NCI-H2196 treated with DMSO at 0.1 percent for 48 hours (cell line): ENCODE measurements around the gene EXOC3L1.

Experiments
- DNase-seq: peaks from one replicate; lab custom pipeline; 2025; ENCODE audit not compliant: unreplicated experiment; lab: John Stamatoyannopoulos, UW

EXOC3L1 gene

DNA sequence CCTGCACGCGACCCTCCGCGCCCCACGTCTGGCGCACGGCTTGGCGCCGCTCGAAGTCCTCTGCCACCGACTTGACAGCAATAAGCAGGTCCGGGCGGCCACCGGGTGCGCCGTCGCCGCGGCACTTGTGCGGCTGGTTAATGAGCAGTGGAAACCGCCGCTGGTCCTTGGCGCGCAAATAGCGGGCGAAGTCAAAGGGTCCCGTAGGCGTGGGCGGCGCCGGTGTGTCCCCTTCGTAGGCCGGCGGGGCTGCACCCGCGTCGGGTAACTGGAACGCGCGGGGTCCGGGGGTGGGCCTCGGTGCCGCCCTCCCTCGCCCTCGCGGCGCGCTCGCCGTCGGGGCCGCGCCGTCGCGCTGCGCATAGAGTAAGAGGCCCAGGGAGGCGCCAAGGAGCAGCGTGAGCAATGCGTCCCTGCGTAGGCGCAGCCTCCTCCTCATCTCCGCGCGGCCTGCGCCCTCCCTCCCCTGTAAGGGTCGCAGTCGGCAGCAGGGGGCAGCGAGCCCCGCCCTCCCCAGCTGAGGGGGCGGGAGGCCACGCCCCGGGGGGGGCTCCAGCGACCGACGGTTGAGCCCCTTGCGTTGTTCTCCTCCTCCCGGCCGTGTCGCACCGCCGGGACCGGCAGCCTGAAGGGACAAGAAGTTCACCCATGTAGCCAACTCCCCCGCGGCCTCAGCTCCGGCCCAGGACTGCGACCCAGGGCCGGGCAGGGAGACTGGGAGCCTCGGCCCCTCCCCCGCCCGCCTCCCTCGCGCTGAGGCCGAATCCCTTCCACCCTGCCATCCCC, 39.7 kb downstream of the EXOC3L1 start:
- peak; percentile 24 for DNase-seq

GRCh38 chr16:67149276-67150046, 40.5 kb downstream of the EXOC3L1 start:
- no peak for DNase-seq

- DNase-seq, result no peak
Observed at GRCh38 chr16:67148656-67149275, 41.2 kb downstream of the EXOC3L1 start.

DNA sequence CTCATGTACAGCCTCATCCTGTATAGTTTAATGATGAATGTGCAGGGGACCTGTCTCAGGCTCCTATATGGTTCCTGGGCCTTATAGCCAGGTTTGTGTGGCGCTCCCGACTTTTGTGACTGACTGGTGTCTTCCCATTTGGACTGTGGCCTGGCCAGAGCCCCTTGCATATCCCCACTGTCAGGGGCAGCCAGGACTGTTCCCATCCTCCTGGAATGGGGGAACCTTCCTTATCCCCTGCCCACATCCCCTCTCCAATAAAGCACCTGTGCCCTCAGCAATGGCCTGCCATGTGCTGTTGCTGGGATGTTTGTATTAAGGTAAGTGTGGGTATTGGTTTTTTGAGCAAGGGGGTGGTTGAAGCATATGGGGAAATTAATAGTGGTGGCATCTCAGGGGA, 41.7 kb downstream of the EXOC3L1 start:
- DNase-seq, result no peak

GRCh38 chr16:67147437-67148140, 42.3 kb downstream of the EXOC3L1 start:
- DNase-seq, result no peak

DNA sequence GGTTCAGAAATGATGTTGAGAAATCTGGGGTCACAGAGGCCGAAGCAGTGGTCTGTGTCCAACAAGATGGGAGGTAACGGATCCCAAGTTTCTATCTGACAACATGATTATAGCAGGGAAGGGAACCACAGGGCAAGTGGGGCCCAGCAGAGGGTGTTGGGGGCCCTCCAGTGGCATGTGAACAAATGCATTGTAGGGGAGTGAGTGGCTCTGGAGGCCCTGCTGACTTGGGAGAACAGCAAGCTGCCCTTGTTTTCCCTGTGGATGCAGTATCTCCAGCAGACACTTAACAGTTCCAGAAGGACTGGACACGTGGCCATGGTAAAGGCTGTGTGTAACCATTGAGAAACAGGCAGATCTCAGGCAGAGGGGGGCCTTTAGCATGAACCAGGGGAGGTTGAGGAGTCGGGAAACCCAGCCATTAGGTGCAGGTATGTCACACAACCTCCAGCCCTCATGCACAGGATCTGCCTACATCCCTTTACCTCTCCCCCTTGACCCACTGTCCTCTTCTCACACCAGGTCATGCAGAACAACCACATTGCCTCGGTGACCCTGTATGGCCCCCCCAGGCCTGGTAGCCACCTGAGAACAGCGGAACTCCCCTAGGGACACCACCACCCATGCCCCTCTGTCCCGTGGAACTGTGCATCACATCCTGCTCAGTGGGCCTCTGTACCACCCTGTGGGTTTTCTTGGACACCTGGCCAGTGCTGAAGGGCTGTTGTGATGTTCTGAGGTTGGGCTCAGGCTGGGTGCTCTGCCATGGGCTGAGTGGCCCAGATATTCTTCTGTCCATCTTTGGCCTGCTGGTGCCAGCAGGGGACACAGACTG, 43.2 kb downstream of the EXOC3L1 start:
- no peak for DNase-seq

DNA sequence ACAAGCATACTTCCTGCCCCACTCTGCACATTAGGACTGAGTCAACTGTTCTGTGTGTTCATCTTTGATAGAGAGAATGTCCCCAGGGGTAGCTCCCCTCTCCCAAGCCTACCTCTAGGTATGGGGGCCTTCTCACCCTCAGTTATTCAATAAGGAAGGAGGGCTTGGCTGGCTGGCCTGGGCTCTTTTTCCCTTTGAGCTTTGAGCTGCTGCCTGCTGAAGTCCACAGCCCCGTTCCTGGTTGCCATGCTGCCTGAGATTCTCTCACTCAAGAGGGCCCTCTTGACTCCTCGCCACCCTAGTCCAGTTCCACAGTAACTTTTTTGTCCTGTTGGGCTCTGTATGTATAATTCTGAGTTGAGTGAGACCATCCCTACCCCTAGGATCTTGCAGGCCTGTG, 44.2 kb downstream of the EXOC3L1 start:
- no peak for DNase-seq

DNA sequence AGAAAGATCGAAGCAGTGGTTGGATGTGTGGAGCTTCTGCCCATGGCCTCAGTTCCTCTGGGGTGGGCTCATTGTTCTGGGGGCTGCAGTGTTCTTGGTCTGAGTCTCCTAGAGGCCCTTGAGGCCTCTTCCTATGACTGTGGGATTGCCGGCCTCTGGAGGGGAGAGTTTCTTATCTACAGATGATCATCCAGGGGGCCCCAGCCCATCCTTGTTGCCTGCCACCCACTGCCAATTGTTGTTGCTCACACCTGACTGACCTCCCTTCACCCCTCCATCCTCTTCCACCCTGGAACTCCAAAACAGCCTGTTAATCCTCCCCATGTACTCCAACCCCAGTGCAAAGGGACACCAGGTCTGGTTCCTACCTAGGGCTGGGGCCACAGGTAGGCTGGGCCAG, 45.0 kb downstream of the EXOC3L1 start:
- DNase-seq, result no peak

DNA sequence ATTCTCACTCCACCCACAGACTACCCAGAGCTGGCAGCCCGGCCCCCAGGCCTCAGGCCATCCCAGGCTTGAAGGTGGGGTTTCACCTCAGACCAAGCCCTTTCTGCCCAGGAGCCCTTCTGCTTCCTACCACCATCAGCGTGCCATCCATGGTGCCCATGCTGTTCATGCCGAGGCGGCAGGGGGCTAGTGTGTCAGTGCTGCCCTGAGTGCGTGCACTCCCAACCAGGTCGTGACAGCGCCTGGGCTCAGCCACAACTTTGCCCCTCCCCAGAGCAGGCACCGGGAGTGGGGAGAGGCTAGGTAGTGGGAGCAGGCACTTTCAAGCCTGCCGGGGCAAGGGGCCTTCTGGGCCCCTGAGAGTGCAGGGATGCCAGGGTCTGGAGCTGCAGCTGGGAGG, 47.6 kb downstream of the EXOC3L1 start:
- no peak for DNase-seq

DNA sequence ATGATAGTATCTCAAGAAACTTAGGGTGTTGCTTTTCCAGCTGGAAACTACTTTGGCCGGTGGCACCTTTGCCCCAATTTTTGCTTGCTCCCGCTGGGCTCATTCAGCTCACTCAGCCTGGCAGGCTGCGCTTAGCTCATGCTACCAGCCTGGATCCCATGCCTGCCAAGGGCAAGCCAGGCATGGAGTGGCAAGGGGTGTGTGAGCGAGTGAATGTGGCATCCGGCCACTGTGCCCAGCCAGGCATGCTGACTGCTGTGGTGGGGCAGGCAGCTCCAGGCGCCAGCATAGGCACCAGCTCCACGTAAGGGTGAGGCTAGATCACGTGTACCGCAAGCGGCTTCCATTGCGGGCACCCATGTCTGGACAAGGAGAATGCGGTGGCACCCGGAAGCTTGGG, 48.5 kb downstream of the EXOC3L1 start:
- no peak for DNase-seq

GRCh38 chr16:67137605-67138004, 52.3 kb downstream of the EXOC3L1 start:
- no peak for DNase-seq
